K562 (cell line): ENCODE data around the gene LENEP. TPM values are rescaled to one million over a fixed set of nuclear protein-coding genes. Genes with fewer than 3 reads are reported as not detected.

Experiments
- ELF2 ChIP-seq: fragments of 250-450 bp; sonication (Bioruptor Pico); IDR thresholded peaks from 2 replicates; pipeline ENCODE4 v1.5.0; 2021; ENCODE audit warnings: mild to moderate bottlenecking
- KLF6 ChIP-seq: fragments of 250-450 bp; sonication (Bioruptor Pico); IDR thresholded peaks from 2 replicates; pipeline ENCODE4 v1.4.0; 2020; ENCODE audit warnings: mild to moderate bottlenecking, moderate library complexity, borderline replicate concordance
- NFYB ChIP-seq: IDR thresholded peaks from 2 replicates; pipeline ENCODE4 v1.6.1; 2011; ENCODE audit warnings: mild to moderate bottlenecking, moderate library complexity; ENCODE audit not compliant: insufficient read length; ENCODE audit errors: extremely low read depth
- POLR2H ChIP-seq: IDR thresholded peaks from 2 replicates; pipeline ENCODE4 v1.6.1; 2016; ENCODE audit warnings: missing genetic modification characterization, low read depth, mild to moderate bottlenecking, control low read depth, missing compliant biosample characterization, moderate library complexity
- RBFOX2 ChIP-seq: fragments of 200-400 bp; formaldehyde crosslinking; IDR thresholded peaks from 2 replicates; pipeline ENCODE4 v1.6.1; 2017; ENCODE audit warnings: low read depth, mild to moderate bottlenecking, low read length, moderate library complexity
- polyA plus RNA-seq, 8 experiments: library from polyadenylated mRNA; depleted of rRNA in 4 of 8; stranded (reverse) in 5 of 8; unstranded in 3 of 8; fragments of >200 nt; fragmentation: Nextera tagmentation in 2 of 8; fragmentation: Illumina TruSeq in 1 of 8; extraction: Ambion mirVana in 2 of 8; extraction: Trizol in 1 of 8; gene quantifications; 2 replicates each; pipeline versions ENCODE4 v1.2.1 to v1.2.3, GENCODE V29; 2011 to 2014; ENCODE audit warnings: inconsistent platforms in 1 of 8, missing spikeins in 1 of 8
- total RNA-seq, 7 experiments: library from RNA; depleted of rRNA in 6 of 7; stranded (reverse); fragments of >200 nt in 6 of 7; fragmentation: Illumina TruSeq in 2 of 7; extraction: Trizol in 2 of 7; gene quantifications; 2 replicates each; pipeline versions ENCODE4 v1.2.1 to v1.2.3, GENCODE V29; 2011 to 2021; ENCODE audit warnings: low replicate concordance in 1 of 7
- TF ChIP-seq, protein P1 (sequence below): fragments of 450-650 bp; IDR thresholded peaks from 2 replicates; pipeline ENCODE4 v1.6.1; 2014; ENCODE audit warnings: low read depth, mild to moderate bottlenecking, moderate library complexity, borderline replicate concordance
- TF ChIP-seq, protein P2 (sequence below), 2 experiments: fragments of 450-650 bp in 1 of 2; sonication (generic) in 1 of 2; formaldehyde crosslinking in 1 of 2; IDR thresholded peaks; 2 replicates each; pipeline versions ENCODE4 v1.7.1 to v1.9.0; 2016 to 2022; ENCODE audit warnings: inconsistent platforms in 1 of 2, mild to moderate bottlenecking in 1 of 2, missing genetic modification reagents in 1 of 2
- TF ChIP-seq, protein P3 (sequence below): fragments of 450-650 bp; conservative IDR thresholded peaks from 2 replicates; pipeline ENCODE4 v1.6.1; 2016; ENCODE audit warnings: missing genetic modification characterization, low read depth, mild to moderate bottlenecking, control low read depth, missing compliant biosample characterization
- TF ChIP-seq, protein P4 (sequence below), 2 experiments: fragments of 450-650 bp; conservative IDR thresholded peaks; 2 replicates each; pipeline ENCODE4 v1.6.1; 2017; ENCODE audit warnings: mild to moderate bottlenecking in 2 of 2, moderate library complexity in 2 of 2

The LENEP gene
- total and polyA plus RNA-seq, 9 of the 15 experiments (the other 6 are each of a cell fraction or from before 2014, with no cell fraction given): 0.23 to 0.87 (median 0.67) TPM; not detected in 5

DNA sequence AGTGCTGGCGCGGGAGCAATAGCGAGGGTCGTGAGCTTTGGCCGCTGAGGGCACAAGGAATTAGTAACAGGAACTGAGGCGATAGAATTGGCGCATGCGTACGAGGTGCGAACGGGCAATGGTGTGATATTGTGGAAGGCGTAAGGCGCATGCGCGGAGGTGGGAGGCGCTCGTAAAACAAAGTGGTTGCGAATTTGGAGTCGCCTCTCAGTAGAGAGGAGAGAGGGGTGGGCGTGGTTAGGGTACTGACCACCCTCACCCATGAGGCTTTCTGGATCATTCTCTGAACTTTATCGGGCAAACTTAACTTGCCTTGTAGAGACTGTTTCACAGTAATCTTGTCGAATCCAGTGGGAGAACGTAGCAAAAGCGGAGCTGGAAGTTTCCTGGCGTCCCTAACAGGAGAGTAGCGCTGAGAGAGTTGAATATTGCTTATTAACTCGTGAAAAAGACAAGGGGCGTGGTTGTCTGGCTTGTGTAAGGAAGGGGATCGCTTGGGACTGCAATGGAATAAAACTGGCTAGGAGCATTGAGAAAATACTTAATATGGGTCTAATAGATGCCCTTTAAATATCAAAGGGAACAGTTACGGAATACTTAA, 18.5 kb upstream of the LENEP start (continued):
- TF ChIP-seq, protein P1, sequence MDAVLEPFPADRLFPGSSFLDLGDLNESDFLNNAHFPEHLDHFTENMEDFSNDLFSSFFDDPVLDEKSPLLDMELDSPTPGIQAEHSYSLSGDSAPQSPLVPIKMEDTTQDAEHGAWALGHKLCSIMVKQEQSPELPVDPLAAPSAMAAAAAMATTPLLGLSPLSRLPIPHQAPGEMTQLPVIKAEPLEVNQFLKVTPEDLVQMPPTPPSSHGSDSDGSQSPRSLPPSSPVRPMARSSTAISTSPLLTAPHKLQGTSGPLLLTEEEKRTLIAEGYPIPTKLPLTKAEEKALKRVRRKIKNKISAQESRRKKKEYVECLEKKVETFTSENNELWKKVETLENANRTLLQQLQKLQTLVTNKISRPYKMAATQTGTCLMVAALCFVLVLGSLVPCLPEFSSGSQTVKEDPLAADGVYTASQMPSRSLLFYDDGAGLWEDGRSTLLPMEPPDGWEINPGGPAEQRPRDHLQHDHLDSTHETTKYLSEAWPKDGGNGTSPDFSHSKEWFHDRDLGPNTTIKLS: peak; percentile 34; the same call in 1 of the 2 replicates
- TF ChIP-seq, protein P2, sequence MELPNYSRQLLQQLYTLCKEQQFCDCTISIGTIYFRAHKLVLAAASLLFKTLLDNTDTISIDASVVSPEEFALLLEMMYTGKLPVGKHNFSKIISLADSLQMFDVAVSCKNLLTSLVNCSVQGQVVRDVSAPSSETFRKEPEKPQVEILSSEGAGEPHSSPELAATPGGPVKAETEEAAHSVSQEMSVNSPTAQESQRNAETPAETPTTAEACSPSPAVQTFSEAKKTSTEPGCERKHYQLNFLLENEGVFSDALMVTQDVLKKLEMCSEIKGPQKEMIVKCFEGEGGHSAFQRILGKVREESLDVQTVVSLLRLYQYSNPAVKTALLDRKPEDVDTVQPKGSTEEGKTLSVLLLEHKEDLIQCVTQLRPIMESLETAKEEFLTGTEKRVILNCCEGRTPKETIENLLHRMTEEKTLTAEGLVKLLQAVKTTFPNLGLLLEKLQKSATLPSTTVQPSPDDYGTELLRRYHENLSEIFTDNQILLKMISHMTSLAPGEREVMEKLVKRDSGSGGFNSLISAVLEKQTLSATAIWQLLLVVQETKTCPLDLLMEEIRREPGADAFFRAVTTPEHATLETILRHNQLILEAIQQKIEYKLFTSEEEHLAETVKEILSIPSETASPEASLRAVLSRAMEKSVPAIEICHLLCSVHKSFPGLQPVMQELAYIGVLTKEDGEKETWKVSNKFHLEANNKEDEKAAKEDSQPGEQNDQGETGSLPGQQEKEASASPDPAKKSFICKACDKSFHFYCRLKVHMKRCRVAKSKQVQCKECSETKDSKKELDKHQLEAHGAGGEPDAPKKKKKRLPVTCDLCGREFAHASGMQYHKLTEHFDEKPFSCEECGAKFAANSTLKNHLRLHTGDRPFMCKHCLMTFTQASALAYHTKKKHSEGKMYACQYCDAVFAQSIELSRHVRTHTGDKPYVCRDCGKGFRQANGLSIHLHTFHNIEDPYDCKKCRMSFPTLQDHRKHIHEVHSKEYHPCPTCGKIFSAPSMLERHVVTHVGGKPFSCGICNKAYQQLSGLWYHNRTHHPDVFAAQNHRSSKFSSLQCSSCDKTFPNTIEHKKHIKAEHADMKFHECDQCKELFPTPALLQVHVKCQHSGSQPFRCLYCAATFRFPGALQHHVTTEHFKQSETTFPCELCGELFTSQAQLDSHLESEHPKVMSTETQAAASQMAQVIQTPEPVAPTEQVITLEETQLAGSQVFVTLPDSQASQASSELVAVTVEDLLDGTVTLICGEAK (IDR thresholded peaks at IDR 0.05): no peak
- TF ChIP-seq, protein P2 (CRISPR knock-in tag; IDR thresholded peaks at IDR 0.05): peak; percentile 22; the same call in 1 of the 2 replicates
- TF ChIP-seq NFYB (no peak), POLR2H (tag) (peak; percentile 32), ELF2 (0 out of 2 replicates have a peak, but pooled peaks have one; percentile 66), RBFOX2 (peak; percentile 80), KLF6 (CRISPR knock-in tag) (no peak)
- TF ChIP-seq, protein P3, sequence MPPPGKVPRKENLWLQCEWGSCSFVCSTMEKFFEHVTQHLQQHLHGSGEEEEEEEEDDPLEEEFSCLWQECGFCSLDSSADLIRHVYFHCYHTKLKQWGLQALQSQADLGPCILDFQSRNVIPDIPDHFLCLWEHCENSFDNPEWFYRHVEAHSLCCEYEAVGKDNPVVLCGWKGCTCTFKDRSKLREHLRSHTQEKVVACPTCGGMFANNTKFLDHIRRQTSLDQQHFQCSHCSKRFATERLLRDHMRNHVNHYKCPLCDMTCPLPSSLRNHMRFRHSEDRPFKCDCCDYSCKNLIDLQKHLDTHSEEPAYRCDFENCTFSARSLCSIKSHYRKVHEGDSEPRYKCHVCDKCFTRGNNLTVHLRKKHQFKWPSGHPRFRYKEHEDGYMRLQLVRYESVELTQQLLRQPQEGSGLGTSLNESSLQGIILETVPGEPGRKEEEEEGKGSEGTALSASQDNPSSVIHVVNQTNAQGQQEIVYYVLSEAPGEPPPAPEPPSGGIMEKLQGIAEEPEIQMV (tag): no peak
- TF ChIP-seq, protein P4, sequence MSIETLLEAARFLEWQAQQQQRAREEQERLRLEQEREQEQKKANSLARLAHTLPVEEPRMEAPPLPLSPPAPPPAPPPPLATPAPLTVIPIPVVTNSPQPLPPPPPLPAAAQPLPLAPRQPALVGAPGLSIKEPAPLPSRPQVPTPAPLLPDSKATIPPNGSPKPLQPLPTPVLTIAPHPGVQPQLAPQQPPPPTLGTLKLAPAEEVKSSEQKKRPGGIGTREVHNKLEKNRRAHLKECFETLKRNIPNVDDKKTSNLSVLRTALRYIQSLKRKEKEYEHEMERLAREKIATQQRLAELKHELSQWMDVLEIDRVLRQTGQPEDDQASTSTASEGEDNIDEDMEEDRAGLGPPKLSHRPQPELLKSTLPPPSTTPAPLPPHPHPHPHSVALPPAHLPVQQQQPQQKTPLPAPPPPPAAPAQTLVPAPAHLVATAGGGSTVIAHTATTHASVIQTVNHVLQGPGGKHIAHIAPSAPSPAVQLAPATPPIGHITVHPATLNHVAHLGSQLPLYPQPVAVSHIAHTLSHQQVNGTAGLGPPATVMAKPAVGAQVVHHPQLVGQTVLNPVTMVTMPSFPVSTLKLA (conservative IDR thresholded peaks at IDR 0.05): peak; percentile 33 to 76; a peak in 3 of 4 replicates
